Gastroesophageal sphincter (tissue), 4 donors: ENCODE data around the gene SEMA3D. TPM values are rescaled to one million over a fixed set of nuclear protein-coding genes. Genes with fewer than 3 reads are reported as not detected.

Experiments used
- ATAC-seq: fragments of 150-250 bp; one replicate; pipeline ENCODE4 v1.9.1; 2016; ENCODE audit warnings: mild to moderate bottlenecking, moderate library complexity
- H3K27ac ChIP-seq, 4 donors: fragments of 200-600 bp; sonication (generic) in 3 of 4; 1 replicate in 3 of 4; 2 replicates in 1 of 4; pipeline ENCODE4 v1.5.1; 2016 to 2019
- H3K27me3 ChIP-seq: fragments of 200-600 bp; sonication (generic); one replicate; pipeline ENCODE4 v1.5.1; 2019
- H3K36me3 ChIP-seq, 2 donors: fragments of 200-600 bp; sonication (generic); one replicate each; pipeline ENCODE4 v1.5.1; 2019; ENCODE audit warnings: control low read depth in 1 of 2
- H3K4me1 ChIP-seq, 3 donors: fragments of 200-600 bp; sonication (generic); 1 replicate in 2 of 3; 2 replicates in 1 of 3; pipeline ENCODE4 v1.5.1; 2016 to 2019; ENCODE audit warnings: control low read depth in 2 of 3
- H3K4me3 ChIP-seq, 2 donors: fragments of 200-600 bp; sonication (generic); one replicate each; pipeline ENCODE4 v1.5.1; 2019; ENCODE audit warnings: mild to moderate bottlenecking in 1 of 2, moderate library complexity in 1 of 2
- H3K9me3 ChIP-seq, 3 donors: fragments of 200-600 bp; sonication (generic); one replicate each; pipeline ENCODE4 v1.5.1; 2017 to 2019; ENCODE audit warnings: control low read depth in 2 of 3
- EP300 ChIP-seq: sonication (generic); formaldehyde crosslinking; IDR thresholded peaks from one replicate; pipeline ENCODE4 v1.6.1; 2017; ENCODE audit warnings: antibody characterized with exemption, mild to moderate bottlenecking
- POLR2A ChIP-seq, 2 donors: fragments of 450-650 bp; IDR thresholded peaks; one replicate each; pipeline ENCODE4 v1.6.1; 2017; ENCODE audit warnings: antibody characterized with exemption in 2 of 2, mild to moderate bottlenecking in 2 of 2, moderate library complexity in 1 of 2
- POLR2AphosphoS5 ChIP-seq: sonication (generic); formaldehyde crosslinking; IDR thresholded peaks from one replicate; pipeline ENCODE4 v1.6.1; 2017; ENCODE audit warnings: antibody characterized with exemption
- WGBS, 2 donors: methylation state at CpG; one replicate each; pipeline ENCODE4 v1.1.5; 2018; ENCODE audit warnings: low coverage in 1 of 2; 5-methylcytosine and 5-hydroxymethylcytosine counted together
- total RNA-seq, 4 donors: library from RNA; depleted of rRNA; stranded (reverse); fragments of >200 nt; gene quantifications; one replicate each; pipeline ENCODE4 v1.1.0, GENCODE V29; 2016
- TF ChIP-seq, protein P1 (sequence below), 4 experiments: fragments of 200-600 bp in 2 of 4; fragments of 450-650 bp in 2 of 4; sonication (generic) in 1 of 4; IDR thresholded peaks; one replicate each; pipeline ENCODE4 v1.5.1; 2017 to 2019; ENCODE audit warnings: antibody characterized with exemption in 4 of 4, mild to moderate bottlenecking in 2 of 4, moderate library complexity in 2 of 4

Gene SEMA3D
- total RNA-seq, 4 donors from 2014 or later: 0.27 to 24.6 (median 6.5) TPM

DNA sequence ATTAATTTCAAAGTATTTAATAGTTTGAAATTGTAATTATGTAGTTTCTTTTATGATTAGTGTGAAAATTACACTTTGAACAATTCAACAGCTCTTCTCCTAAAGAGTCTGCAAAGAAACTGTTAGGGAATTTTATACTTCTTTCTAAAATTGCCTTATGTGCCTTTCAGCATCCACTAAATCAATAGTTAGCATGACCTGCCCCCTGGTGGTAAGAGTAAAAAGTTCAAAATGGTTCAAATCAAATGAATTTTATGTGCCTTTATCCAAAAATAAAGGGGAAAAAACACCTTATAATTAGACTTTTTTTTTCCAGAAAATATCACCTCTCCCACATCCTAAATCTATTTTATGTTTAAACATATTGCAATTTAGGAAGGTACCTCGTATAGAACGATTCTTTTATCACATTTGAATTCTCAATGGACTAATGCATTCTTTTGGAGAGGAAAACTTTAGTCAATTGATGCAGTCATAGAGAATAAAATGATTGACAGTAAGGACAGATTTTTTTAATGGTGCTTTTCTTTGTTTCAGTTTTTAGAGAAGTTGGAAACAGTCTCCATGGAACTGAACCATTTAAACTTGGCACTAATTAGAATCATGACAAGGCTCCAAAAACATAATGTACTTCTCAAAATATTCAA lies 163.7 kb downstream of the SEMA3D start:
- ATAC-seq: no peak
- H3K27me3 ChIP-seq: no peaks in the 10 kb centered on the region
- H3K4me1 ChIP-seq: no peaks in the 10 kb centered on the region
- H3K27ac ChIP-seq: no peak overlapping the region
- TF ChIP-seq, protein P1, sequence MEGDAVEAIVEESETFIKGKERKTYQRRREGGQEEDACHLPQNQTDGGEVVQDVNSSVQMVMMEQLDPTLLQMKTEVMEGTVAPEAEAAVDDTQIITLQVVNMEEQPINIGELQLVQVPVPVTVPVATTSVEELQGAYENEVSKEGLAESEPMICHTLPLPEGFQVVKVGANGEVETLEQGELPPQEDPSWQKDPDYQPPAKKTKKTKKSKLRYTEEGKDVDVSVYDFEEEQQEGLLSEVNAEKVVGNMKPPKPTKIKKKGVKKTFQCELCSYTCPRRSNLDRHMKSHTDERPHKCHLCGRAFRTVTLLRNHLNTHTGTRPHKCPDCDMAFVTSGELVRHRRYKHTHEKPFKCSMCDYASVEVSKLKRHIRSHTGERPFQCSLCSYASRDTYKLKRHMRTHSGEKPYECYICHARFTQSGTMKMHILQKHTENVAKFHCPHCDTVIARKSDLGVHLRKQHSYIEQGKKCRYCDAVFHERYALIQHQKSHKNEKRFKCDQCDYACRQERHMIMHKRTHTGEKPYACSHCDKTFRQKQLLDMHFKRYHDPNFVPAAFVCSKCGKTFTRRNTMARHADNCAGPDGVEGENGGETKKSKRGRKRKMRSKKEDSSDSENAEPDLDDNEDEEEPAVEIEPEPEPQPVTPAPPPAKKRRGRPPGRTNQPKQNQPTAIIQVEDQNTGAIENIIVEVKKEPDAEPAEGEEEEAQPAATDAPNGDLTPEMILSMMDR (IDR thresholded peaks at IDR 0.05): peak; percentile 70 to 82 (median 76)
- TF ChIP-seq POLR2AphosphoS5 (no peak), EP300 (no peak)
- WGBS, 2 donors: 13 to 42% methylated on average over 2 of the region's 2 CpGs
- no peaks in the 10 kb centered on the region for H3K9me3 ChIP-seq
- H3K4me3 ChIP-seq: no peak overlapping the region
- no peaks in the 10 kb centered on the region for H3K36me3 ChIP-seq

DNA sequence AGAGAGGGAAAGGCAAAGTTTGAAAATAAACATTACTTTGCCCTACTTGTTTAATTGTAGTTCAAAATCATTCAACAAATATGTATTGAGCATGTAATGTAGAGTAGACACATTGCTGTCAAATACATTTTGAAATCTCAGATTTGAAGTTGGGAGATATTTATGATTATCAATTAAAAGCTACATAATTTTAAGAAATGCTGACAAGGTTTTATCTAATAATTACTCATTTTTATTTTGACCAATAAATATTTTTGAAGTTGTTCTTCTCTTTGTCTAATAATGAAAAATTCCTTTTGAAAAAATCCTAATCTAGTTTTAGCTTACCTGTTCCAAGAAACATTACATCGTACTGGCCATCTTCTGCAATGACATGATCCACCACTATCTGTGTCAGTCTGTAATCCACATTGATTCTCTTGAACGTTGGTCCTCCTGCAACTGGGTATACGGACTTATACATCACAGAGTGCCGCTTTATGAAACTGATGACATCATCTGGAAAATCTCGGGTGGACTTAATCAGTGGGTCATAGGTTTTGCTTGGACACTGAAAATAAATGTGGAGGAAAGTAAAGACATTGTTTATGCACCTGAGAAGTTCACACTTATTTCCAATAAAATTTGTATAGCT lies 164.7 kb downstream of the SEMA3D start:
- H3K27me3 ChIP-seq: no peaks in the 10 kb centered on the region
- no peak overlapping the region for H3K27ac ChIP-seq
- no peaks in the 10 kb centered on the region for H3K4me1 ChIP-seq
- TF ChIP-seq, protein P1 (IDR thresholded peaks at IDR 0.05): no peak
- no peak for TF ChIP-seq POLR2AphosphoS5
- TF ChIP-seq EP300: no peak
- no peak for TF ChIP-seq POLR2A (IDR thresholded peaks at IDR 0.05)
- ATAC-seq: no peak
- H3K36me3 ChIP-seq: no peaks in the 10 kb centered on the region
- no peaks in the 10 kb centered on the region for H3K9me3 ChIP-seq
- WGBS, 2 donors: 72 to 86% methylated on average over 3 to 5 of the region's 5 CpGs
- H3K4me3 ChIP-seq: no peak overlapping the region

DNA sequence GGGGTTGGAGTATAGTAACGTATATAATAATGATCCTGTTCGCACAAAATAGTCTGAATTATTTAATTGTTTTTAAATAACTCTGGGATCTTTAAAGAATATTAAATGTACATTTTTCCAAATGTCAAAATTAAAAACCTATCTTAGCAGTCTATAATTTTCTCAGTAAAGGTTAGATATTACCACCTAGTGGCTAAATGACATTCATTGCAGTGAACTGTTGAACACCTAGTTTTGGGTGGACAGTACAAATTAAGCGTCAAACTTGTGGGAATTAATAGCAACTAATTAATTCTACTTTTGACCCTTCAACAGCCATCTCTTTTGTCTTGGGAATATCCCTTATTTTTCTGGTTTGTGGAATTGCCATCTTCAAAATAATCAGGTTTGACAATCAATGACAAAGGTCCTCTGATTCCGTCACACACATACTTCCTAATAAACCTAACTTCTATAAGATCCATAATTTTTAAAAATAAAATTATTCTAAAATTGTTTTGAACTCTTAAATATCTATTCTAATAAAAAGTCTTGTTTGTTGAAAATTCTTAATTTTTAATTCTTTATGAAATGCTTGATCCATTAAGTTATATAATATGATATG lies 165.7 kb downstream of the SEMA3D start:
- no peak overlapping the region for H3K27ac ChIP-seq
- H3K9me3 ChIP-seq: no peaks in the 10 kb centered on the region
- H3K4me1 ChIP-seq: no peaks in the 10 kb centered on the region
- 55 to 69% methylated on average over 3 to 4 of the region's 4 CpGs for WGBS, 2 donors
- no peak overlapping the region for H3K4me3 ChIP-seq
- TF ChIP-seq, protein P1 (IDR thresholded peaks at IDR 0.05): peak; percentile 49 to 71 (median 60)
- no peak for TF ChIP-seq POLR2A (IDR thresholded peaks at IDR 0.05)
- H3K27me3 ChIP-seq: no peaks in the 10 kb centered on the region
- ATAC-seq: no peak
- H3K36me3 ChIP-seq: no peaks in the 10 kb centered on the region

DNA sequence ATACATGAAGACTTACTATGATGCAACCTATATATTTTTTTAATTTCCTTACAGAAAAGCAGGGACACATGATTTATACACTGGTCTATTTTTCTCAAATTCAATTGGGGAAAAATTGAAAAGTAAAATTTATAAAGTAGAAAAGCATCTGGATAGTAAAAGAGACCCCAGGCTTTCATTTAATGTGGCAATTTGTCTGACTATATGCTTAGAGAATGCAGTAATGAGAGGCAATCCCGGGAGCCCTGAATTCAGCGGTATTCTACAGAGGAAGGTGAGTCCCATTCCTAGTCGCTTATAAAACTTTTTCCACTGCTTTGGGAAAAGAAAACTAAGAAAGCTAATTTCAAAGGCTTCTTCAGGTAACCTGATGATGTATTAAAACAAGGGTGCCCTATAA lies 167.1 kb downstream of the SEMA3D start:
- ATAC-seq: no peak
- Histone ChIP-seq H3K4me3 (no peak overlapping the region), H3K27me3 (no peaks in the 10 kb centered on the region), H3K36me3 (no peaks in the 10 kb centered on the region), H3K9me3 (no peaks in the 10 kb centered on the region), H3K27ac (no peak overlapping the region), H3K4me1 (no peaks in the 10 kb centered on the region)
- TF ChIP-seq POLR2A (IDR thresholded peaks at IDR 0.05) (no peak), POLR2AphosphoS5 (no peak), EP300 (no peak)
- TF ChIP-seq, protein P1 (IDR thresholded peaks at IDR 0.05): no peak
- WGBS, 2 donors: 94 to 100% methylated on average over 3 of the region's 3 CpGs

DNA sequence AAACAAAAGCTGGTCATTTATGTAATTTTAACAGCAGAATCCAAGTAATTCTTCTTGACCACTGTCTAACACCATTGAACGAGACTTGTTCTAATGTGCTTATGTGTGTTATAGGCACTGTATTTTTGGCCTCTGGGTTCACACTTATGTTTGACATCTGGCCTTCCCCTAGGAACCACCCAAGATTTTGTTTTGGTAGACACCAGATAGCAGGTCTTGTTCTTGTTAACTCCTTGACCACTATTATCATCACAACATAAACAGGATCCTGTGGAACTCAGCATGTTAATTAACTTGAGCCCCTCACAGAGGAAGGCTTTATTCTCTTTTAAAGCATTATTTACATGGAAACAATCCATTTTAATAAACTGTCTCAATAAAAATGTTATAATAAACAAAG lies 167.7 kb downstream of the SEMA3D start:
- no peaks in the 10 kb centered on the region for H3K4me1 ChIP-seq
- 89 to 93% methylated on average over 1 of the region's 1 CpG for WGBS, 2 donors
- no peaks in the 10 kb centered on the region for H3K36me3 ChIP-seq
- no peaks in the 10 kb centered on the region for H3K9me3 ChIP-seq
- no peak for ATAC-seq
- H3K27ac ChIP-seq: no peak overlapping the region
- TF ChIP-seq POLR2AphosphoS5 (no peak), POLR2A (IDR thresholded peaks at IDR 0.05) (no peak), EP300 (no peak)
- TF ChIP-seq, protein P1 (IDR thresholded peaks at IDR 0.05): no peak
- no peaks in the 10 kb centered on the region for H3K27me3 ChIP-seq
- no peak overlapping the region for H3K4me3 ChIP-seq
